Measurements from ENCODE around the gene LIM2.
A peak's percentile ranks its signal among the peaks of the same experiment; 100 is the strongest.

DNA sequence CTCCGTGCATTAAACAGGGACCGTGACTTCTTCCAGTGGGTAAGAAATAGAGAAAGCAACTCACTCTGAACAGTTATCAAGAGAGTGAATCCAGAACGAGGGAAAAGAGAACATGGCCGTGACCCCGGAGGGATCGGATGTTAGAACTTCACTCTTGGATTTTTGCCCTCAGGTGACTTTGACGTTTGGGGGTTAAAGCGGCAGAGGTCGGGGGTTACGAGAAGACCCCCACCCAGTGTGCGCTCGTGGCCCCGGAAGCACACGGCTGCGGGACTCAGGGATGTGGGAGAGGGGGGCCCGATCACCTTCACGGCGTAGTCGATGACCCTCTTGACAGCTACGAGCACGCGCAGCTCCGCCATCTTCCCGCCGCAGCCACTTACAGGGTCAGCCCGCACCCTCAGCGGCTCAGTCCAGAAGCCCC is 21.8 kb downstream of the LIM2 start, which contains the start of gene ETFB:
- peak; percentile 31; the same call in 1 of the 2 replicates for TF ChIP-seq POLR2A (IDR thresholded peaks at IDR 0.05; ENCODE audit: low read depth, low read length)
- TF ChIP-seq PAX5 (IDR thresholded peaks at IDR 0.05; ENCODE audit: insufficient read depth, low read length, severe bottlenecking): no peak
- peak; percentile 66; the same call in 1 of the 2 replicates for TF ChIP-seq POLR2AphosphoS5 (IDR thresholded peaks at IDR 0.05; ENCODE audit: low read depth, low read length)

Data from GM12891 (cell line).